Activated CD4-positive, alpha-beta T cell treated with anti-CD3 and anti-CD28 coated beads, Interleukin-2, amount 50 U/mL, for 1 hour (primary cell): Measurements from ENCODE around the gene CCDC85C.

Source experiments
- DNase-seq: peaks from one replicate; pipeline ENCODE4 v3.0.0-alpha.2; 2020

CCDC85C gene

DNA sequence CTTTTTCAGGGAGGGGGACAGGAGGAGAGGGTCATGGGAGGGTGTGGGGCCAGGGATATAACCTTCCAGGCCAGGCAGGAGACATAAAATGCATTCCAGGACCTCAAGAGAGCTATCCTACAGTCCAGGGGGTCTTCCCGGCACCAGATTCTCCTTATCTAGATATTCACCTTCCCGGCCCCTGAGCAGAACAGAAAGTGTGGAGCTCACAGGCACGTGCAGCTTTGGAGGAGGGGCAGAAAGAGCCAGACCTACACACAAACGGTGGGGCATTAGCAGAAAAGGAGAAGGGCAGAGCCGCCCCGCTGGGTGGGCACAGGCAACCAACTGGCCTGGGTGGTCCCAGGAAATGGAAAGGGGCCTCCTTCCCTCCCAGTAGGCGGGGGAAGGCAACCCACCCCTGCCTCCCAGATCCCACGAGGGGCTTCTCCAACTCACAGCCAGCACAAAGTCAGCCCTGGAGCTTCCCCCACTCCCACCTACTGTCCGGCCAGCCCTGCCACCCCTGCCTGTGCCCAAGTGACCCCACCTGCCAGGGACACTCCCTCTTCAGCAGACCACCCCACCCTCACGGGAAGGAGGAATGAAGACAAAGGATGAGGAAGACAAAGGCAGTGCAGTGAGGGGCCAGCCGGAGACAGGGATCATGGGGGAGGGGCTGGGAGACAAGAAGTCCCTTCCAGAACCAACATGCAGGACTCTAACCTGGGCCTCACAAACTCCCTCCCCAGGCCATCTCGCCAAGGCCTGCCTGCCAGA is 33.3 kb downstream of the CCDC85C start:
- no peak for DNase-seq

- DNase-seq, result no peak
Measured at GRCh38 chr14:99569725-99570543, 34.1 kb downstream of the CCDC85C start.

GRCh38 chr14:99568567-99569560 is 35.1 kb downstream of the CCDC85C start:
- no peak for DNase-seq

GRCh38 chr14:99566390-99567354 is 37.3 kb downstream of the CCDC85C start:
- DNase-seq, result no peak

DNA sequence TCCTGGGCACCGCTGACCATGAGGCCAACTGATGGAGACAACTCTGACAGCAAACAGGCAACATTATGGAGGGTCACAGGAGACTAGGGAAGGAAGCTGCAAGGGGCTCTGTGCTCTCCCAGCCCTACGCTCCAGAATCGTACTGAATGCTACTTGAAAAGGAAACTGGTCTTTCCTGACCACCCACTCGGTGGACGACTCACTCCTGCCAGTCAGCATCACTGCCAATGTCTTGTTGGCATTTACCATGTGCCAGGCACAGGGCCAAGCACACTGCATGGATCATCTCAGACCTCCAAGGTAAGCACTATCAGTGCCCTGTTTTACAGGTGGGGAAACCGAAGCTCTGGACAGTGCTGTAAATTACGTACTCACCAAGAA is 38.0 kb downstream of the CCDC85C start:
- no peak for DNase-seq

DNA sequence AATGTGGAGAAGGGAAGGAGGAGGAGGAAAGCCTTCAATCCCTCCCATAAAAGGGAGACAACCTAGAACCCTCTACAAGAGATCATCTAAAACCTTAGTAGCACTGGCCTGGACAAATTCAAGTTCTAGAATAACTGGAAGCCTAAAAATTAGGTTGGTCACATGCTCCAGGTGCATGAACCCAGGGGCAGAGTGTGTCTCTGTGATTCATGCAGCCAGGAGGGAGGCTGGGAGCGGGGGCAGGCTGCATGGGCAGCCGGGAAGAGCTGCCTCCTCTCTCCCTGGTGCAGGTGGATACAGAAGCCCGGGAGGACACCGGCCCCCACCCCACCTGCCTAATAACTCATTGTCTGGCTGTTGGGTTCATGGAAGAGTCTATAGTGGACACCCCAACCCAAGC is 38.6 kb downstream of the CCDC85C start:
- no peak for DNase-seq

DNA sequence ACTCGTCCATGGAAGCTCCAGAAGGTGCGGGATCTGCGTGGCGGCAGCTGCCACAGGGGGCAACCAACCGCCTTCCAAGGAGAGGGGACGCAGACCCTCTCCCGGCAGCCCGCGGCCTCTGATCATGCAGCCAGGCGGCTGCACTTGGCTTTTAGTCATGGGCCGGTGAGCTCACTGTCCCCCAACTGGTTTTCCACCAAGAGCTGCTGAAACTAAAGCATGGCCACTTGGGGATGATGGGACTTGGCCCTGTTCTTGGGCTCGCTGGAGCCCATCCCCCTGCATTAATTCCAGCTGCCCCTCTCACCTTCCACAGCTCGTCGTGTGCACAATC is 39.1 kb downstream of the CCDC85C start:
- DNase-seq, result no peak

DNA sequence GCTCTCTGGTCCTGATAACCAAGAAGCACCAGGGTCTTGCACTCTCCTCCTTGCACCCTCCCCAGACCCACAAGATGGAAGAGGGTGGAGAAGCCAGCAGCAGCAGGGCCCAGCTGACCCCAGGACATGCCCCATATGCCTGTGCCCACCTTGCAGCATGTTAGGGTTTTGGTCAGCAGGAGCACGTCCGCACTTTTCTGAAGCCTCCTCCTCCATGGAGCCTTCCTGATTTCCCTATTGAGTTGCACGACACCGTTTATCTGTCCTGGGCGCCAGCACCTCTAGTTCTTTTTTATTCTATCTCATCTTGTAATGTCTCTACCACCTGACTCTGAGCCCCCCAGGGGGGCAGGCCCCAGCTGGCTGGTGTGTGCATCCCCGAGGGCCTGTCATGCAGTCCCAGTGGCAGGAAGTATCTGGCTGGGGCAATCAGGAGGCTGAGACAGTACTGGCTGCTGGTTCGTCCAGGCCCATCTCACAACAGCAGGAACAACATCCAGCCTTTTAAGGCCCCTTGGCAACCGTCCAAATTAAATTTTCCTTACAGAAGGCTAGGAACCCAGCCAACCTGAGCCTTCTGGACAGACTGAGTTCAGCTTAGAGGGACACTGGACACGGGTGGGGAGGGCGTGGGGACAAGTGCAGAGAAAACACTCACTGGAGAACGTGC is 39.6 kb downstream of the CCDC85C start:
- DNase-seq, result no peak

GRCh38 chr14:99563749-99564129 is 40.3 kb downstream of the CCDC85C start:
- DNase-seq, result no peak

GRCh38 chr14:99562856-99563748 is 40.9 kb downstream of the CCDC85C start:
- no peak for DNase-seq

- no peak for DNase-seq
Measured at GRCh38 chr14:99561864-99562263, 42.1 kb downstream of the CCDC85C start.

- no peak for DNase-seq
Measured at GRCh38 chr14:99560922-99561683, 42.9 kb downstream of the CCDC85C start.

DNA sequence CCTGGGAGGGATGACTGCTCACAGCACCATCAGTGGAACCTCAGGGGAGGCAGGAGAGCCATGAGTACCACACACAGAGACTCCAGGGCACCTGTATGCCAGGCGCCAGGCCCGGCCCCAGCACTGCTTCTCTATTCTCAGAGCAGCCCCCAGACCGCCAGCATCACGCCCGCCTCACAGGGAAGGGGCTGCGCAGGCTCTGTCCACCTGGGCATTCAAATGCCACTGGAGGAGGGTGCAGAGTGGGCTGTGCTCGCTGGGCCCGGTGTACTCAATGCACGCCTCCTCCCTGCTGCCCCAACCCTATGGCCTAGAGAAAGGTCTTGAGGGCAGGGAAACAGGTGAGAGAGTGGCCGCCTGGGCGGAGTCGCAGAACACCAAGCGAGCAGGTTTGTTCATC is 43.6 kb downstream of the CCDC85C start:
- no peak for DNase-seq

DNA sequence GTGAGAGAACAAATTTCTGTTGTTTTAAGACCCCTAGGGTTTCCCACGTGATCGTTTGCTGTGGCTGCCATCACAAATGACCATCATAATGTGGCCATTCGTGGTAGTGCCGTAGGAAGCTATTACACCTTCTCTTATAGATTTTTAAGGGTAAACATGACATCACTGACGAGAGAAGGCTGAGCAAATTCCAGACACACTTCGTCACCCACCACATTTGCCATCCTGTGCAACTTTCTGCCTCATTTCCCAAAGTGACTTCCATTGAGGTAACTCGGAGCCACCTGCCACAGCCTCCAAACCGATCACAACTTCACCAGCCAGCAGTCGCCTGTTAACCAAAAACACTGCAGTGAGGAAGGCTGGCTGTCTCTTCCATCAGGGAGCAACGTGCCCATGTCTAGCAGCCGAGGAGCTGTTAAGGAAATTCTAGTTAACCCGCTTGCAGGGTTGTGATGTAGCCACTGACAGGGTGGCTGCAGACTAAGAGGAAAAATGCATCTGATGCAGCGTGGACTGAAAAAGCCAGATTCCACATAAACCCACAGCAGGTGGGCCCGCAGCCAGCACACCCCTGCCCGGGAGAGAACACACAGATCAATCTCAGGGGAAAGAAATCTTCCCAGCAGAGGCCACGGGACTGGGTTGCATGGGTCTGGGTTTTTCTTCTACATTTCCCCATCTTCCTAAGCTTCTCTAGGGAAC is 44.6 kb downstream of the CCDC85C start:
- DNase-seq, result no peak

GRCh38 chr14:99556134-99556791 is 47.7 kb downstream of the CCDC85C start:
- no peak for DNase-seq

- no peak for DNase-seq
Measured at GRCh38 chr14:99554757-99555531, 49.1 kb downstream of the CCDC85C start.

GRCh38 chr14:99554184-99554583 is 49.8 kb downstream of the CCDC85C start:
- no peak for DNase-seq
